Panc1 (cell line): Measurements from ENCODE around the gene CEL. TPM values are rescaled to one million over a fixed set of nuclear protein-coding genes. Genes with fewer than 3 reads are reported as not detected.
"Not testable (repeated sequence)": the region's sequence is repeated elsewhere in the genome, so short reads cannot be mapped to it uniquely, and the experiment has no call there.

ENCODE experiments used
- ATAC-seq: fragments of 200-7000 bp; cut with Tn5 transposase; 2 replicates; pipeline ENCODE4 v1.9.1; 2020; ENCODE audit warnings: mild to moderate bottlenecking, moderate library complexity
- BruUV-seq: library from RNA; stranded (reverse); fragments of 400-500 nt; replicated peaks from 2 replicates; lab custom pipeline; 2021; lab: Mats Ljungman, UMichigan
- CTCF ChIA-PET: fragments of 300-600 bp; sonication (Branson Sonifier 250); formaldehyde crosslinking; loops from one replicate; lab custom pipeline; 2022; ENCODE audit warnings: antibody characterized with exemption; lab: Charles Lee
- POLR2A ChIA-PET: fragments of 300-600 bp; sonication (Branson Sonifier 250); formaldehyde crosslinking; loops from one replicate; lab custom pipeline; 2022; ENCODE audit warnings: antibody characterized with exemption; lab: Charles Lee
- DNase-seq: peaks from one replicate; pipeline ENCODE4 v3.0.0-alpha.2; 2010; ENCODE audit warnings: low read depth, low spot score
- H3K27ac ChIP-seq: 2 replicates; pipeline ENCODE4 v1.5.1; 2011; ENCODE audit warnings: mild to moderate bottlenecking, low read length, inconsistent platforms
- H3K27me3 ChIP-seq: fragments of 200-500 bp; sonication (Bioruptor generic); 2 replicates; pipeline ENCODE4 v1.6.0; 2014; ENCODE audit warnings: low read length, inconsistent platforms; ENCODE audit not compliant: control insufficient read depth, insufficient read depth
- H3K36me3 ChIP-seq: fragments of 200-500 bp; sonication (Bioruptor generic); 2 replicates; pipeline ENCODE4 v1.5.1; 2014; ENCODE audit warnings: inconsistent platforms, mild to moderate bottlenecking, low read length, moderate library complexity; ENCODE audit not compliant: control insufficient read depth, insufficient read depth
- H3K4me1 ChIP-seq: 2 replicates; pipeline ENCODE4 v1.5.1; 2011; ENCODE audit warnings: inconsistent platforms, mild to moderate bottlenecking, low read length, moderate library complexity; ENCODE audit not compliant: control insufficient read depth, insufficient read depth
- H3K4me3 ChIP-seq, 2 experiments: 2 replicates each; pipeline ENCODE4 v1.5.1; 2011 to 2012; ENCODE audit warnings: low read depth in 2 of 2, low read length in 2 of 2, mild to moderate bottlenecking in 2 of 2, inconsistent platforms in 1 of 2, moderate library complexity in 1 of 2
- H3K9me3 ChIP-seq: fragments of 200-500 bp; sonication (Bioruptor generic); 2 replicates; pipeline ENCODE4 v1.5.1; 2014; ENCODE audit warnings: low read depth, mild to moderate bottlenecking, inconsistent platforms, low read length, moderate library complexity; ENCODE audit not compliant: control insufficient read depth, insufficient read depth
- CTCF ChIP-seq: fragments of 450-650 bp; IDR thresholded peaks from 2 replicates; pipeline ENCODE4 v1.5.1; 2017; ENCODE audit warnings: mild to moderate bottlenecking
- POLR2AphosphoS5 ChIP-seq: IDR thresholded peaks from 2 replicates; pipeline ENCODE4 v1.6.1; 2012; ENCODE audit warnings: mild to moderate bottlenecking, low read depth, low read length, moderate library complexity
- REST ChIP-seq, 2 experiments: IDR thresholded peaks; 2 replicates each; pipeline ENCODE4 v1.6.1; 2011 to 2012; ENCODE audit warnings: low read depth in 2 of 2, control low read depth in 1 of 2, low read length in 1 of 2, mild to moderate bottlenecking in 1 of 2, moderate library complexity in 1 of 2; ENCODE audit not compliant: insufficient read depth in 1 of 2
- SIN3A ChIP-seq: IDR thresholded peaks from 2 replicates; pipeline ENCODE4 v1.6.1; 2012; ENCODE audit warnings: low read depth, mild to moderate bottlenecking, low read length, moderate library complexity, borderline replicate concordance; ENCODE audit not compliant: insufficient read depth
- TCF7L2 ChIP-seq: IDR thresholded peaks from 2 replicates; pipeline ENCODE4 v1.6.1; 2011; ENCODE audit warnings: mild to moderate bottlenecking, low read depth, low read length, inconsistent platforms
- in situ Hi-C: cut with HindIII; loops from 2 replicates; pipeline ENCODE4 v1.10.0; 2016; ENCODE audit warnings: low sequenced_read_pairs, low pct_unique_long_range_greater_than_20kb
- intact Hi-C: fragments of 100-400 bp; cut with micrococcal nuclease; formaldehyde crosslinking; loops from one replicate; pipeline ENCODE4 v1.10.0; 2022; ENCODE audit not compliant: unreplicated experiment
- total RNA-seq: library from RNA; stranded (reverse); gene quantifications from one replicate; pipeline ENCODE4 v1.2.1, GENCODE V29; 2021; ENCODE audit not compliant: unreplicated experiment

CEL gene
- total RNA-seq, 1 experiment from 2014 or later: 4.3 TPM

GRCh38 chr9:133070985-133071384 lies 9.2 kb downstream of the CEL start:
- DNase-seq, in situ Hi-C loops, CTCF ChIA-PET, ATAC-seq, POLR2A ChIA-PET, H3K9me3 ChIP-seq, H3K27ac ChIP-seq, H3K4me1 ChIP-seq, H3K27me3 ChIP-seq, H3K36me3 ChIP-seq, H3K4me3 ChIP-seq, BruUV-seq: not testable (repeated sequence)
- intact Hi-C loops: loop anchor here (2.0 kb wide), 1 partner anchor 14 kb away; no protein-coding TSS in a partner anchor

GRCh38 chr9:133071484-133072150 lies 9.8 kb downstream of the CEL start:
- TF ChIP-seq POLR2AphosphoS5 (no peak), SIN3A (no peak), CTCF (no peak), TCF7L2 (no peak), REST (IDR thresholded peaks at IDR 0.05; ENCODE audit: insufficient read depth in 1 of 2, low read depth in 2 of 2, low read length in 1 of 2) (no peak)
- in situ Hi-C loops: no loop called here

GRCh38 chr9:133072210-133072609 lies 10.4 kb downstream of the CEL start:
- H3K27me3 ChIP-seq, H3K4me1 ChIP-seq, BruUV-seq, intact Hi-C loops, POLR2A ChIA-PET, H3K4me3 ChIP-seq, in situ Hi-C loops, ATAC-seq, H3K9me3 ChIP-seq, H3K27ac ChIP-seq, CTCF ChIA-PET, DNase-seq, H3K36me3 ChIP-seq: not testable (repeated sequence)

More at GRCh38 chr9:133071484-133072150, 9.8 kb downstream of the CEL start:
- no peak for DNase-seq
- no peaks in the 10 kb centered on the region for H3K36me3 ChIP-seq
- no TSS peak for BruUV-seq
- peak; percentile 43; the same call in 1 of the 2 replicates for ATAC-seq
- CTCF ChIA-PET: no interaction called here
- H3K4me3 ChIP-seq: no peak overlapping the region
- 0 out of 2 replicates have a peak, but pooled peaks cover 2% of the 10 kb centered on the region for H3K27me3 ChIP-seq
- intact Hi-C loops: loop anchor here (2.0 kb wide), 1 partner anchor 13 kb away; no protein-coding TSS in a partner anchor
- no peak overlapping the region for H3K27ac ChIP-seq
- POLR2A ChIA-PET: no interaction called here
- H3K9me3 ChIP-seq: no peaks in the 10 kb centered on the region
- H3K4me1 ChIP-seq: no peaks in the 10 kb centered on the region
